Thyroid gland (tissue), 4 donors: ENCODE measurements around the gene SAYSD1. TPM values are rescaled to one million over a fixed set of nuclear protein-coding genes. Genes with fewer than 3 reads are reported as not detected.

ENCODE experiments used
- DNase-seq, 2 donors: peaks; one replicate each; pipeline ENCODE4 v3.0.0-alpha.2; 2019
- H3K27ac ChIP-seq, 3 donors: fragments of 200-600 bp; sonication (generic); 1 replicate in 2 of 3; 2 replicates in 1 of 3; pipeline ENCODE4 v1.5.1; 2016 to 2019; ENCODE audit warnings: mild to moderate bottlenecking in 1 of 3, moderate library complexity in 1 of 3
- H3K27me3 ChIP-seq: fragments of 200-600 bp; sonication (generic); one replicate; pipeline ENCODE4 v1.5.1; 2019
- H3K36me3 ChIP-seq, 2 donors: fragments of 200-600 bp; sonication (generic); one replicate each; pipeline ENCODE4 v1.5.1; 2016 to 2019
- H3K4me1 ChIP-seq, 2 donors: fragments of 200-600 bp; sonication (generic); one replicate each; pipeline ENCODE4 v1.5.1; 2017 to 2019
- H3K4me3 ChIP-seq, 3 donors: fragments of 200-600 bp; sonication (generic); replicated peaks in 1 of 3; 1 replicate in 2 of 3; 2 replicates in 1 of 3; pipeline ENCODE4 v1.5.1; 2016; ENCODE audit warnings: mild to moderate bottlenecking in 1 of 3
- H3K9me3 ChIP-seq: fragments of 200-600 bp; sonication (generic); one replicate; pipeline ENCODE4 v1.5.1; 2017
- POLR2A ChIP-seq, 2 donors: fragments of 450-650 bp; IDR thresholded peaks; one replicate each; pipeline ENCODE4 v1.6.1; 2017; ENCODE audit warnings: antibody characterized with exemption in 2 of 2, mild to moderate bottlenecking in 2 of 2, moderate library complexity in 1 of 2
- WGBS, 2 donors: methylation state at CpG; one replicate each; pipeline ENCODE4 v1.1.5; 2017; 5-methylcytosine and 5-hydroxymethylcytosine counted together
- intact Hi-C: fragments of 100-400 bp; cut with DNase I; formaldehyde crosslinking; loops from one replicate; pipeline ENCODE4 v1.15.1; 2023
- total RNA-seq, 4 donors: library from RNA; depleted of rRNA; stranded (reverse); fragments of >200 nt; gene quantifications; one replicate each; pipeline ENCODE4 v1.2.3, GENCODE V29; 2016
- TF ChIP-seq, protein P1 (sequence below), 6 experiments: fragments of 200-600 bp in 3 of 6; fragments of 450-650 bp in 3 of 6; sonication (generic) in 3 of 6; IDR thresholded peaks; one replicate each; pipeline ENCODE4 v1.5.1; 2016 to 2019; ENCODE audit warnings: antibody characterized with exemption in 6 of 6, mild to moderate bottlenecking in 2 of 6, inconsistent platforms in 1 of 6, moderate library complexity in 1 of 6

The SAYSD1 gene
- total RNA-seq, 4 donors from 2014 or later, result 22.7 to 36.5 (median 29.2) TPM

DNA sequence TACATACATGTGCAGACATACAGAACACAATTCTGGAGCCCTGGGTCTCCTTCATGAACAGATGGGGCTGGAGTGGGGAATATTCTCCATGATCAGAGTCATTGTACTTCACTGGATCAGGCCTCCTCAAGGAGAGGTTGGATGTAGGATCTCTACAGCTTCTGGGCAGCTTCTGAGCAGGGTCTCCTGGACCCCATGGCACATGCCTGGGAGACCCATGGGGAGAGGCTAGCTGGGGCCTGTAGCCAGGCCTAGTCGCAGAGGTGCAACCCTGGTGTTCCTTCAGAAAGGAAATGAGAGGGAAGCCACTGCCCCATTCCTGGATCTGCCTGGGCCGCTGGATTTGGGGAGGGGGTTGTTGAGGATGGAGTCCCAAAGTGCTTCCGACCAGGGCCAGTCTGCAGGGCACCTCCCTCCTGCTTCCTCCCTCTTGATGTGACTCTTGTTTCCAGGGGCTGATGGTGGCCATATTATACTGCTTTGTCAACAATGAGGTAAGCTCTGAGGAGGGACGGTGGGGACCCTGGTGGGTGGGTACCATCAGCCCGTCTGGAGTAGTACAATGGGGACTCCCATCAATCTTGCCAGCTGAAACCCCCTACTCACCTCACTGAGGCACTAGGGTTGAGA is 34.6 kb downstream of the SAYSD1 start:
- Histone ChIP-seq H3K9me3 (no peaks in the 10 kb centered on the region), H3K27me3 (no peaks in the 10 kb centered on the region), H3K27ac (no peak overlapping the region), H3K36me3 (no peaks in the 10 kb centered on the region), H3K4me1 (no peaks in the 10 kb centered on the region), H3K4me3 (no peak overlapping the region)
- no peak for TF ChIP-seq POLR2A (IDR thresholded peaks at IDR 0.05)
- TF ChIP-seq, protein P1, sequence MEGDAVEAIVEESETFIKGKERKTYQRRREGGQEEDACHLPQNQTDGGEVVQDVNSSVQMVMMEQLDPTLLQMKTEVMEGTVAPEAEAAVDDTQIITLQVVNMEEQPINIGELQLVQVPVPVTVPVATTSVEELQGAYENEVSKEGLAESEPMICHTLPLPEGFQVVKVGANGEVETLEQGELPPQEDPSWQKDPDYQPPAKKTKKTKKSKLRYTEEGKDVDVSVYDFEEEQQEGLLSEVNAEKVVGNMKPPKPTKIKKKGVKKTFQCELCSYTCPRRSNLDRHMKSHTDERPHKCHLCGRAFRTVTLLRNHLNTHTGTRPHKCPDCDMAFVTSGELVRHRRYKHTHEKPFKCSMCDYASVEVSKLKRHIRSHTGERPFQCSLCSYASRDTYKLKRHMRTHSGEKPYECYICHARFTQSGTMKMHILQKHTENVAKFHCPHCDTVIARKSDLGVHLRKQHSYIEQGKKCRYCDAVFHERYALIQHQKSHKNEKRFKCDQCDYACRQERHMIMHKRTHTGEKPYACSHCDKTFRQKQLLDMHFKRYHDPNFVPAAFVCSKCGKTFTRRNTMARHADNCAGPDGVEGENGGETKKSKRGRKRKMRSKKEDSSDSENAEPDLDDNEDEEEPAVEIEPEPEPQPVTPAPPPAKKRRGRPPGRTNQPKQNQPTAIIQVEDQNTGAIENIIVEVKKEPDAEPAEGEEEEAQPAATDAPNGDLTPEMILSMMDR (IDR thresholded peaks at IDR 0.05), result no peak
- WGBS, 2 donors, result 75 to 84% methylated on average over 4 of the region's 5 CpGs
- intact Hi-C loops, result no loop called here
- DNase-seq, result no peak

DNA sequence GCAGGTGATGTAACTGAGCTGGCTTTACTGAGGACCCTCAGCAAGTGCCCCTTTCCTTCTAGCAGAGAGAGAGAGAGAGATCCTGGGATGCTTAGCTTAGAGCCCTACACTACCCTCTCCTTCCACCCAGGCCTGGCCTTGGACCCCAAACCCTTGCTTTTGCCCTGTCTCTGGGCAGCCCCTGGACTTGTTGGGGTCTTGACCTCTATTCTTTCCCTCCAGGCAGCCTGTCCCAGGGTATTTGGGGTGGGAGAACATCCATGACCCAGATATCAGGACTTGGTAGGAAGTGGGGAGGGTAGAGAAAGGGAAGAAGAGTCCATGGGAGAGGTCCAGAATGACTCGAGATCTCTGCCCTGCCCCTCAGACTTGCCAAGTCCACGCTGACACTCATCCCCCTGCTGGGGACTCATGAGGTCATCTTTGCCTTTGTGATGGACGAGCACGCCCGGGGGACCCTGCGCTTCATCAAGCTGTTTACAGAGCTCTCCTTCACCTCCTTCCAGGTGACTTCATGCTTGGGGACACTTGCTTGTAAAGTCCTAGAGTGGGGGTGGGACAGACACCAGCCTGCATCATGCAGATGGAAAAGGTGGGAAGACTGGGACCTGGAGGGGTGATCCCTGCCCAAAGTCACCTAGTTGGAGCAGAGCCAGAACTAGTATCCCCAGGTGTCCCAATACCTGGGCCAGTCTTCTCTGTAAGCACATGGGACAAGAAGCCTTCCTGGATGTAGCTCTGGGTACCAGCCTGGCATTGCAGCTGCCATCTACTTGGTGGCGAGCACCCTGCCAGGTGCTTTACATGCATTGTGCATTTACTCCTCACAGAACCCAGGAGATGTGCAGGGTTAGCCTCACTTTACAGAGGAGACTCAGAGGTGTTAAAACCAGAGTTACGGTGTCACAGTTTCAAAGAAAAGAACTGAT is 35.5 kb downstream of the SAYSD1 start:
- H3K9me3 ChIP-seq, result no peaks in the 10 kb centered on the region
- H3K4me1 ChIP-seq, result no peaks in the 10 kb centered on the region
- H3K27me3 ChIP-seq, result no peaks in the 10 kb centered on the region
- no peak overlapping the region for H3K4me3 ChIP-seq
- intact Hi-C loops, result no loop called here
- no peaks in the 10 kb centered on the region for H3K36me3 ChIP-seq
- TF ChIP-seq POLR2A (IDR thresholded peaks at IDR 0.05), result no peak
- WGBS, 2 donors, result 70 to 79% methylated on average over 8 of the region's 8 CpGs
- no peak for DNase-seq
- no peak overlapping the region for H3K27ac ChIP-seq

DNA sequence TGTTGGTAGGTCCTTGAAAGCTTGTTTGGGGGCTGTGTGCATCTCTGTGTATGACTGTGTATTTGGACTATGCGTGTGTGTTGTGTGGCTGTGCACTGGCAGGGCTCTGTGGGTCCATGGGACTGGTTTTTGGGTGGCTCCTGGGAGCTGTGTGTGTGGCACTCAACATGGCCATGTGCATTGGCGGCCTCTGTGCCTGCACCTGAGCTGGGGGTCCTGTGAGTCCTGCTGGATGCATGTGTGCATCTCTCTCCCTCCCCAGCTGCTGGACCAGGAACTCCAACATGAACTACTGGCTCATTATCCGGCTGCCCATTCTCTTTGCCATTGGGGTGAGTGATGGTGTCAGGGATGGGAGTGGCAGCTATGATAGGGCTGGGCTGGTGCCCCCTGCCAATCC is 36.3 kb downstream of the SAYSD1 start:
- H3K9me3 ChIP-seq, result no peaks in the 10 kb centered on the region
- no peak for DNase-seq
- H3K27ac ChIP-seq, result no peak overlapping the region
- no peaks in the 10 kb centered on the region for H3K4me1 ChIP-seq
- H3K36me3 ChIP-seq, result no peaks in the 10 kb centered on the region
- no peak overlapping the region for H3K4me3 ChIP-seq
- intact Hi-C loops, result no loop called here
- 100% methylated on average over 2 of the region's 3 CpGs; no CpG with 5 or more reads in 1 of the 2 donors for WGBS, 2 donors
- no peaks in the 10 kb centered on the region for H3K27me3 ChIP-seq
- no peak for TF ChIP-seq POLR2A (IDR thresholded peaks at IDR 0.05)
- TF ChIP-seq, protein P1 (IDR thresholded peaks at IDR 0.05), result no peak

DNA sequence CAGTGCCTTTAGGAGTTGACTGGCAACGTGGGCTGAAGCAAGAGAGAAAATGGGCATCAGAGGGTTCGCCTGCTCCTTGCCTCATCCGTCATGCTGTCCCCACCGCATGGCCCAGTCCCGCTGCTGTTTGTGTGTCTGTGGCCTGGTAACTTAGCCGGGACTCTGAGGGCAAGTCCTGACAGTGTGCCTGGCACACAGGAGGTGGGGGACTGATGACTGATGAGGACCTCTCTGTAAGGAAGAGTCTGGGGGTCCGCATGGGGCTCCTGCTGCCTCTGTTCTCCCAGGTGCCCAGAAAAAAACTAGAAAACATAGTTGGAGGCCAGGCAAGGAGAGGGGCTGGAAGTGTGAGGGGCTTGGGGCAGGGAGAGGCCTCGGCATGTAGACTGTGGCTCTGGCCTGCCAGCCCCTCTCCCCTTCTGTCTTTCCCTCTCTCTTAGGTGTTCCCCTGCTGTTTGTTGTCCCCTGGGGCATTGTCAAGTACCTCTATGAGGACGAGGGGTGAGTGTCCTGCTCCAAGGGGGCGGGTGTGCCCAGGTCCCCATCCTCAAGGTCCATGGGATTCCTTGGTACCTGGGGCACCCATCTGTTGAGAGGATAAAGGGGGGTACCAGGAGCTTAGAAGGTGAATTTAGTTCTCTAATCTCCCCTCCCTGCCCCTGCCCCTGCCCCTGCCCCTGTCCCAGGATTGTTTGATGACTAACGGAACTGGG is 36.9 kb downstream of the SAYSD1 start:
- intact Hi-C loops, result no loop called here
- no peaks in the 10 kb centered on the region for H3K4me1 ChIP-seq
- no peaks in the 10 kb centered on the region for H3K36me3 ChIP-seq
- no peaks in the 10 kb centered on the region for H3K27me3 ChIP-seq
- no peak overlapping the region for H3K27ac ChIP-seq
- no peaks in the 10 kb centered on the region for H3K9me3 ChIP-seq
- no peak overlapping the region for H3K4me3 ChIP-seq
- DNase-seq, result no peak
- 82 to 90% methylated on average over 10 to 11 of the region's 11 CpGs for WGBS, 2 donors
- TF ChIP-seq POLR2A (IDR thresholded peaks at IDR 0.05), result no peak
- TF ChIP-seq, protein P1 (IDR thresholded peaks at IDR 0.05), result no peak

DNA sequence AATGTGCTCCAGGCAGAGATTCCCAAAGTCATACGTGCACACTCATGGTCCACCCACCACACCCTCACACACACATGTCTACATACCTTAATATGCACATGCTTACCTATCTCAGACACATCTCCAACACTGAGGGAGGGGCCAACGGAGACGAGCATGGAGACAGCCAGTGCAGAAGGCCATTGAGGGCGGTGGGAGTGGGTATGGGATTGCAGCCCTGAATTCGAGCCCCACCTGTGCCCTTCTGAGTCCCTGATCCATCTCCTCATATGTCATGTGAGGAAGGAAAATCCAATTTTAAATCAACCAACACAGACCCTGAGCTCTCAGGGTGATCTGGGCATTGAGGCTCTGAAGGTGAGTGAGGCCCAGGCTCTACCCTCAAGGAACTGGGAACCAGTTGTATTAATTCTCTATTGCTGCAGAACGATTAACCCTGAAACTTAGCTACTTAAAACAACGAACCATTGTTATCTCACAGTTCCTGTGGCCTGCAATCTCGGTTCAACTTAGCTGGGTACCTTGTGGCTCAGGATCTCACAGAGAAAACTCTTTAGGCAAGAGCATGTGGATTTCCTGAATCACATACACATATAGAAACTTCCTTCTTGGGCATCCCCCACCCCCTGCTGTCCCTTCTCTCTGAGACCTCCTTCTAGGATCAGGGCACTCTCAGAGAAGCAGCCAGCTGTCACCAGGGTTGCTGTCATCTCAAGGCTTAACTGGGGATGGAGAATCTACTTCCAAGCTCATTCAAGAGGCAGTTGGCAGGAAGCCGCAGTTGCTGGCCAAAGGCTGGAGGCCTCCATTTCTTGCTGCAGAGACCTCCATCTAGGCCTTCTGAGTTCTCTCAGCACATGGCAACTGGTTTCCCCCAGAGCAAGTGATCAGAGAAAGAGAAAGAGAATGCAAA is 38.1 kb downstream of the SAYSD1 start:
- H3K4me3 ChIP-seq, result no peak overlapping the region
- no peaks in the 10 kb centered on the region for H3K9me3 ChIP-seq
- no peak for DNase-seq
- intact Hi-C loops, result no loop called here
- no peaks in the 10 kb centered on the region for H3K36me3 ChIP-seq
- TF ChIP-seq POLR2A (IDR thresholded peaks at IDR 0.05), result no peak
- TF ChIP-seq, protein P1 (IDR thresholded peaks at IDR 0.05), result no peak
- no peak overlapping the region for H3K27ac ChIP-seq
- H3K27me3 ChIP-seq, result no peaks in the 10 kb centered on the region
- H3K4me1 ChIP-seq, result no peaks in the 10 kb centered on the region
- WGBS, 2 donors, result 64 to 78% methylated on average over 9 of the region's 9 CpGs
